Testis (tissue), 3 donors: ENCODE data around the gene TRIM15. TPM values are rescaled to one million over a fixed set of nuclear protein-coding genes. Genes with fewer than 3 reads are reported as not detected.

Source experiments
- DNase-seq: peaks from one replicate; pipeline ENCODE4 v3.0.0-alpha.2; 2019
- H3K27ac ChIP-seq, 2 donors: fragments of 200-600 bp; sonication (generic); one replicate each; pipeline ENCODE4 v1.5.1; 2019
- H3K27me3 ChIP-seq: fragments of 200-600 bp; sonication (generic); one replicate; pipeline ENCODE4 v1.5.1; 2019
- H3K36me3 ChIP-seq: fragments of 200-600 bp; sonication (generic); one replicate; pipeline ENCODE4 v1.5.1; 2017; ENCODE audit warnings: low read depth; ENCODE audit errors: missing control alignments
- H3K4me1 ChIP-seq: fragments of 200-600 bp; sonication (generic); one replicate; pipeline ENCODE4 v1.5.1; 2019
- H3K4me3 ChIP-seq, 2 donors: fragments of 200-600 bp; sonication (generic); one replicate each; pipeline ENCODE4 v1.5.1; 2017 to 2019
- H3K9me3 ChIP-seq: fragments of 200-600 bp; sonication (generic); one replicate; pipeline ENCODE4 v1.5.1; 2017
- POLR2A ChIP-seq: fragments of 450-650 bp; IDR thresholded peaks from one replicate; pipeline ENCODE4 v1.6.1; 2017; ENCODE audit warnings: antibody characterized with exemption, mild to moderate bottlenecking, moderate library complexity
- WGBS, 2 donors: methylation state at CpG; one replicate each; pipeline ENCODE4 v1.1.5; 2018; 5-methylcytosine and 5-hydroxymethylcytosine counted together
- intact Hi-C: fragments of 100-400 bp; cut with DNase I; formaldehyde crosslinking; loops from one replicate; pipeline ENCODE4 v1.15.1; 2023; ENCODE audit warnings: low total_unique reads
- polyA plus RNA-seq: library from polyadenylated mRNA; stranded (reverse); fragments of 350-450 nt; fragmentation: Illumina TruSeq; extraction: RNeasy Lipid Tissue Mini Kit (QIAGEN cat#74804); gene quantifications from one replicate; pipeline ENCODE4 v1.2.3, GENCODE V29; 2014; ENCODE audit warnings: low read depth, low replicate concordance; ENCODE audit not compliant: insufficient read depth
- total RNA-seq, 2 donors: library from RNA; depleted of rRNA; stranded (reverse); fragments of >200 nt; gene quantifications; one replicate each; pipeline ENCODE4 v1.2.3, GENCODE V29; 2016
- TF ChIP-seq, protein P1 (sequence below), 3 experiments: fragments of 450-650 bp in 2 of 3; fragments of 200-600 bp in 1 of 3; sonication (generic) in 1 of 3; IDR thresholded peaks; one replicate each; pipeline ENCODE4 v1.5.1; 2016 to 2019; ENCODE audit warnings: antibody characterized with exemption in 3 of 3, mild to moderate bottlenecking in 2 of 3, moderate library complexity in 1 of 3

Gene TRIM15
- total and polyA plus RNA-seq, 3 donors from 2014 or later, result 0.25 to 1.1 TPM; not detected in 1

DNA sequence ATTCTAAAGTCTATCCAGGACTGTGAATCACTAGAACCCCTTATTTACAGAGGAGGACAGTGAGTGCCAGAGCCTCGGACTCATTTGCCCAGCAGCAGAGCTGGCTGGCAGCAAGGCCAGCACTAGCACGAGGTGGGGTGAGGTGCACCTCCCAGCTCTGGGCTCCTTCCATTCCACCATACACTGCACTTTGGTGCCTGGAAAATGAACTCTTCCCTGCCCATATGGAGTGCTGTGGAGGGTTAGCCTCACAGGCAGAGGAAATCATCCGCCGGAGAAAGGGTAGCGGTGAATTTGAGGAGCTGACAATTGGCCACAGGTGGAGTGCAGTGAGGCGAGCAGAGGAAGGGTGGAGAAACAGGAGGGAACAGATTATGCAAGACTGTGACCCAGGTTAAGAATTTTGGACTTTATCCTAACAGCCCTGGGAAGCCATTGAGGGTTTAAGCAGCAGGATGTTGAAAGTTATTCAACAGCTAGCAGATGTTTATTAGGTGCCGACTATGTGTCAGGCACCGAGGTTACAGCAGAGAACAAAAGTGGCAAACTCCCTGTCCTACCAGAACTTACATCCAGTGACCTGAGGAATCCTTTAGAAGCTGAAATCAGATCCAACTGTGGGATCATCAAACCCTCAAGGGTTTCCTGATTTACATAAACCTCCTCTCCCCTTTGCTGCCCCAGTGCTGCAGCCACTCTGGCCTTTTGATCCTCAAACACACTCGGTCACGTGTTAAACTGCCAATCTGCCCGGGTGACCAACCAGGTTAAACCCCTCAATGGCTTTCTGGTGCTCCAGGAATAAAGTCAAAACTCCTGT lies 43.7 kb downstream of the TRIM15 start:
- no peak for DNase-seq
- 54 to 62% methylated on average over 11 of the region's 11 CpGs for WGBS, 2 donors
- H3K4me1 ChIP-seq, result peaks cover 19% of the 10 kb centered on the region
- TF ChIP-seq, protein P1, sequence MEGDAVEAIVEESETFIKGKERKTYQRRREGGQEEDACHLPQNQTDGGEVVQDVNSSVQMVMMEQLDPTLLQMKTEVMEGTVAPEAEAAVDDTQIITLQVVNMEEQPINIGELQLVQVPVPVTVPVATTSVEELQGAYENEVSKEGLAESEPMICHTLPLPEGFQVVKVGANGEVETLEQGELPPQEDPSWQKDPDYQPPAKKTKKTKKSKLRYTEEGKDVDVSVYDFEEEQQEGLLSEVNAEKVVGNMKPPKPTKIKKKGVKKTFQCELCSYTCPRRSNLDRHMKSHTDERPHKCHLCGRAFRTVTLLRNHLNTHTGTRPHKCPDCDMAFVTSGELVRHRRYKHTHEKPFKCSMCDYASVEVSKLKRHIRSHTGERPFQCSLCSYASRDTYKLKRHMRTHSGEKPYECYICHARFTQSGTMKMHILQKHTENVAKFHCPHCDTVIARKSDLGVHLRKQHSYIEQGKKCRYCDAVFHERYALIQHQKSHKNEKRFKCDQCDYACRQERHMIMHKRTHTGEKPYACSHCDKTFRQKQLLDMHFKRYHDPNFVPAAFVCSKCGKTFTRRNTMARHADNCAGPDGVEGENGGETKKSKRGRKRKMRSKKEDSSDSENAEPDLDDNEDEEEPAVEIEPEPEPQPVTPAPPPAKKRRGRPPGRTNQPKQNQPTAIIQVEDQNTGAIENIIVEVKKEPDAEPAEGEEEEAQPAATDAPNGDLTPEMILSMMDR (IDR thresholded peaks at IDR 0.05), result no peak
- TF ChIP-seq POLR2A, result no peak
- intact Hi-C loops, result no loop called here
- no peaks in the 10 kb centered on the region for H3K9me3 ChIP-seq
- H3K27ac ChIP-seq, result peak overlapping the region in 1 of 2 donors; percentile 35
- H3K36me3 ChIP-seq, result no peaks in the 10 kb centered on the region
- no peak overlapping the region for H3K4me3 ChIP-seq
- no peaks in the 10 kb centered on the region for H3K27me3 ChIP-seq

DNA sequence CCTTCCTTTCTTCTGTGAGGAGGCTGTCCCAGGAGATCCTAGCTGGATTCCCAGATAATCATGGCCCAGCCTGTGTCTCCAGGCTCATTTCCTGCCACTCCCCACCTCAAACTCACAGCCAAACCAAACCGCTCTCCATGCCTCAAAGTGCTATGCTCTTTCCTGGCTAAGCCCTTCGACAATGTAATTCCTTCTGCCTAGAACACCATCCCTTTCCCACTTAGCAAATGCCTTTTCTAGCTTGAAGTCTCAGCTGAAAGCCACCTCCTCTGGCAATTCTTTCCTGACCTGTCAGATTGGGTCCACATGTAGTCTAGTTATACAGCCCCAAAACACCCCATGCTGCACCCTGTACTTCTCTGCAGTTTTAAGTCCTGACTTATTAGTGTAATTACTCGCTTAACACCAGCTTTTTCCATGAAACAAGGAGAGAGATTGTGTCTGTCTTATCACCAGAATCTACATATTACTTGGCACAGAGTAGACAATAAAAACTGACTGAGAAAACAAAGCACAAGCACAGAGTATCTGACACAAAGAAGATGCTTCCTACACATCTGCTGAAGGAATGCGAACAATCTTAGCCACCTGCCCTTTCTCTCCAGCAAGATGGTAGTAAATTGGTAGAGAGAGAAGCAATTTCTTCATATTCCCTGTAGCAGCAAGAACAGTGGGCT lies 44.4 kb downstream of the TRIM15 start:
- H3K27ac ChIP-seq, result no peak overlapping the region
- H3K9me3 ChIP-seq, result no peaks in the 10 kb centered on the region
- H3K27me3 ChIP-seq, result no peaks in the 10 kb centered on the region
- peaks cover 23% of the 10 kb centered on the region for H3K4me1 ChIP-seq
- no peak for DNase-seq
- TF ChIP-seq, protein P1 (IDR thresholded peaks at IDR 0.05), result no peak
- TF ChIP-seq POLR2A, result no peak
- H3K4me3 ChIP-seq, result no peak overlapping the region
- H3K36me3 ChIP-seq, result no peaks in the 10 kb centered on the region
- WGBS, 2 donors, result 76 to 84% methylated on average over 4 of the region's 4 CpGs
- intact Hi-C loops, result no loop called here

DNA sequence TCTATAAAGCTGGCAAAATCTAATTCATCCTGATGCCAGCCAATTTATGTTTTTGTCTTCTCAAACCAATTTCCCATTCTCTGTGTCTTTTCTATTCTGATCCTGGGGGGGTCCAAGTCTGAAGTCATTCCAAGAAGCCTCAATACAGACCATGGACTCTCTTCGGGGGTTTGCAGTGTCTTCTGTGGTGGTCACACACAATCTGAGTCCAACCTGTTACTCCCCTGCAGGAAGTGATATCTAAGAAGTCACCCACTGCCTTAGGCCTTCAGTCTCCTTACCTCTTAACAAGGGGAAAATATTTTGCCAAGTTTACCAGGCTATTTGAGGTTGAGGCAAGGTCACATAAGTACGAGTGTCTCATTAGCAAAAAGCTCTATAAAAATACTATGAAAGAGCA lies 48.0 kb downstream of the TRIM15 start:
- Histone ChIP-seq H3K27me3 (no peaks in the 10 kb centered on the region), H3K9me3 (no peaks in the 10 kb centered on the region), H3K36me3 (no peaks in the 10 kb centered on the region), H3K27ac (no peak overlapping the region), H3K4me1 (peaks cover 23% of the 10 kb centered on the region), H3K4me3 (no peak overlapping the region)
- WGBS, 2 donors, result 41 to 54% methylated on average over 2 of the region's 2 CpGs
- TF ChIP-seq POLR2A, result no peak
- TF ChIP-seq, protein P1 (IDR thresholded peaks at IDR 0.05), result no peak
- intact Hi-C loops, result no loop called here
- no peak for DNase-seq

DNA sequence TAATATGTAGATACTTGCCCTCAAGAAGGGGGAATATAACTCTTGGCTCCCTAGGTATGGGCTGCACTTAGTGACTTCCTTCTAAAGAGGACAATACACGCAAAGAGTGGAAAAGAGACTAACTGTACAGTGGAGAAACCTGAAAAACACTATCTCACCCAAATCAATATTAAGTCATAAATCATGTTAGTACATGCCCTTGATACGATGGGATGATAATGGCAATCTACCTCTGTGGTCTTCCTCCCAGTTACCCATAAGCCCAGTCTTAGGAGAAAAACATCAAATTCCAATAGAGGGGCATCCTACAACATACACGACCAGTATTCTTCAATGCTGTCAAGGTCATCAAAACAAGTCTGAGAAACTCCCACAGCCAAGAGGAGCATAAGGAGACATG lies 48.6 kb downstream of the TRIM15 start:
- WGBS, 2 donors, result 38% methylated on average over 3 of the region's 3 CpGs
- TF ChIP-seq, protein P1 (IDR thresholded peaks at IDR 0.05), result no peak
- Histone ChIP-seq H3K27me3 (no peaks in the 10 kb centered on the region), H3K4me3 (peak overlapping the region in 1 of 2 donors; percentile 97), H3K9me3 (no peaks in the 10 kb centered on the region), H3K4me1 (peaks cover 23% of the 10 kb centered on the region), H3K27ac (peak overlapping the region in 1 of 2 donors; percentile 93), H3K36me3 (no peaks in the 10 kb centered on the region)
- intact Hi-C loops, result no loop called here
- DNase-seq, result no peak
